ENCODE measurements around the gene GPATCH8.

- TF ChIP-seq CTCF (IDR thresholded peaks at IDR 0.05) (no peak), POLR2A (IDR thresholded peaks at IDR 0.05) (no peak)
These were observed 534 bp downstream of the GPATCH8 start for GRCh38 chr17:44502598-44503146.

Measured in Peyer's patch (tissue), 4 donors.